ENCODE data around the gene PRPF6. TPM values are rescaled to one million over a fixed set of nuclear protein-coding genes. Genes with fewer than 3 reads are reported as not detected.

Gene PRPF6
- total and polyA plus RNA-seq, 9 donors = 46.5 to 84.9 (median 69.7) TPM

DNA sequence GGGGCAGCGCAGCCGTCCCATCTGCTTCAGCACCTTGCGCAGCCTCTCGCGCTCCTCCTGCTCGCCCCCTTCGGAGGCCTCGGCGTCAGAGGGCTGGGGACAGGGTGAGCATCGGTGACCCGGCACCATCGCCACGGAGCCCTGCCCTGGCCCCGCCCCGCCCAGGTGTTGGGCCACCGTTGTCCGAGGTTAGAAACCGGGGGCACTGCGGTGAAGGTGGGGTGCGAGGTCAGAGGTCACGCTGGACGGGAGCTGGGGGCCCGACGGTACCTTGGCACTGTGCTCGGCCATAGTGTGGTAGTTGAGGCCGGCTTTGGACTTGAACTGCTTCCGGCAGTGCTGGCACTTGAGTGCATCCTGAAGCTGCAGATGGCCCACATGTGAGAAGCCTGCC, 17.6 kb upstream of the PRPF6 start:
- H3K9me3 ChIP-seq = no peaks in the 10 kb centered on the region
- no peak overlapping the region for H3K4me3 ChIP-seq
- TF ChIP-seq EP300 (IDR thresholded peaks at IDR 0.05) (no peak), POLR2A (IDR thresholded peaks at IDR 0.05) (no peak)
- TF ChIP-seq, protein P1, sequence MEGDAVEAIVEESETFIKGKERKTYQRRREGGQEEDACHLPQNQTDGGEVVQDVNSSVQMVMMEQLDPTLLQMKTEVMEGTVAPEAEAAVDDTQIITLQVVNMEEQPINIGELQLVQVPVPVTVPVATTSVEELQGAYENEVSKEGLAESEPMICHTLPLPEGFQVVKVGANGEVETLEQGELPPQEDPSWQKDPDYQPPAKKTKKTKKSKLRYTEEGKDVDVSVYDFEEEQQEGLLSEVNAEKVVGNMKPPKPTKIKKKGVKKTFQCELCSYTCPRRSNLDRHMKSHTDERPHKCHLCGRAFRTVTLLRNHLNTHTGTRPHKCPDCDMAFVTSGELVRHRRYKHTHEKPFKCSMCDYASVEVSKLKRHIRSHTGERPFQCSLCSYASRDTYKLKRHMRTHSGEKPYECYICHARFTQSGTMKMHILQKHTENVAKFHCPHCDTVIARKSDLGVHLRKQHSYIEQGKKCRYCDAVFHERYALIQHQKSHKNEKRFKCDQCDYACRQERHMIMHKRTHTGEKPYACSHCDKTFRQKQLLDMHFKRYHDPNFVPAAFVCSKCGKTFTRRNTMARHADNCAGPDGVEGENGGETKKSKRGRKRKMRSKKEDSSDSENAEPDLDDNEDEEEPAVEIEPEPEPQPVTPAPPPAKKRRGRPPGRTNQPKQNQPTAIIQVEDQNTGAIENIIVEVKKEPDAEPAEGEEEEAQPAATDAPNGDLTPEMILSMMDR (IDR thresholded peaks at IDR 0.05) = no peak
- intact Hi-C loops (cut with DNase I) = no loop called here
- no peaks in the 10 kb centered on the region for H3K36me3 ChIP-seq
- no peak overlapping the region for H3K27ac ChIP-seq
- H3K4me1 ChIP-seq (ENCODE audit: insufficient read depth) = peaks cover 2% of the 10 kb centered on the region
- WGBS, 3 donors = 80 to 91% (median 85%) methylated on average over 23 to 27 of the region's 27 CpGs
- H3K27me3 ChIP-seq = no peaks in the 10 kb centered on the region
- peak in 2 of 5 donors; percentile 30 to 47 for DNase-seq

DNA sequence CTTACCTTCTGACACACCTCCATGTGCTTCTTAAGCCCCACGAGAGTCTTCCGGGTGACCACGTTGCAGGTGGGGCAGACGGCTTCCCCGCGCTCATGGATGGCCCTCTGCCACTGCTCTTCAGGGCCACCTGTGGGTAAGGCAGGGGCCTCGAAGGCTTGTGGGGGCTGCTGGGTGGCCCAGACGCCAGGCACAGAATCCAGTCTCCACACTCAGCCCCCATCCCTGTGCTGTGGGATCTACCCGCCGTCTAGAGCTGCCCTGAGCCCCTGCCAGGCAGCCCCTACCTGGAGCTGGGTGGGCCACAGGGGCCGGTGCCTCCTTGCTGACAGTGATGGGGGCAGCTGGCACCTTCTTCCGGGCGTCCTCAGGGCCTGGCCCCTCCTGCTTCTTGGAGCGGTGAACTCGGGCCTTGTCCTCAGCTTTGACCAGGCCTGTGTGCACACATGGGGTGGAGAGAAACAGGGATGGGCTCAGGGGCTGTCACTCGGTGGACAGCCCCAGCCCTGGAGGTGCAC, 17.1 kb upstream of the PRPF6 start:
- peak in 2 of 5 donors; percentile 12 to 25 for DNase-seq
- WGBS, 3 donors = 85 to 93% (median 87%) methylated on average over 16 of the region's 16 CpGs
- TF ChIP-seq POLR2A (IDR thresholded peaks at IDR 0.05) (no peak), EP300 (IDR thresholded peaks at IDR 0.05) (no peak)
- TF ChIP-seq, protein P1 (IDR thresholded peaks at IDR 0.05) = no peak
- Histone ChIP-seq H3K27ac (no peak overlapping the region), H3K4me3 (no peak overlapping the region), H3K9me3 (no peaks in the 10 kb centered on the region), H3K27me3 (no peaks in the 10 kb centered on the region), H3K4me1 (ENCODE audit: insufficient read depth) (peaks cover 6% of the 10 kb centered on the region), H3K36me3 (no peaks in the 10 kb centered on the region)
- intact Hi-C loops (cut with DNase I) = no loop called here

DNA sequence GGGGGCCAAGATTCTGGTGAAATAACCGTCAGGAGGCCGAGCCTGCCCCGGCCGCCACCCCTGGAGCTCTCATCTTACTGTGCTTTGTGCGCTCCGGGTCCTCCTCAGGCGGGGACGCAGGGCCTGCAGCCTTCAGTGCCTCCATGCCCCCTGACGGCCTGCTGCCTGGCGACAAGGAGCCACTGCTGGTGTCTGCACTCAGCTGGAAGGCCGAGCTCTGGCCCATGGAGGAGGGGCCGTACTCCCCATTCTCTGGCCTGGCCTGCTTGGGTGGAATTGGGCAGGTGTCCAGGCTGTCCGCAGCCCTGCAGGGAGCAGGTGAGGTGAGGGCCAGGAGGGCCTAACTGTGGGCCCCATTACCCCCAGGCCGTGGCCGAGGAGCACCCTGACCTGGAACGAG, 16.5 kb upstream of the PRPF6 start:
- H3K4me1 ChIP-seq (ENCODE audit: insufficient read depth) = peaks cover 6% of the 10 kb centered on the region
- no peak overlapping the region for H3K27ac ChIP-seq
- H3K27me3 ChIP-seq = no peaks in the 10 kb centered on the region
- WGBS, 3 donors = 88 to 92% (median 91%) methylated on average over 10 to 16 of the region's 16 CpGs
- intact Hi-C loops (cut with DNase I) = no loop called here
- TF ChIP-seq POLR2A (IDR thresholded peaks at IDR 0.05) = no peak
- no peak for TF ChIP-seq EP300 (IDR thresholded peaks at IDR 0.05)
- TF ChIP-seq, protein P1 (IDR thresholded peaks at IDR 0.05) = no peak
- no peaks in the 10 kb centered on the region for H3K9me3 ChIP-seq
- no peak overlapping the region for H3K4me3 ChIP-seq
- peak in 4 of 5 donors; percentile 14 to 41 (median 28) for DNase-seq
- no peaks in the 10 kb centered on the region for H3K36me3 ChIP-seq

DNA sequence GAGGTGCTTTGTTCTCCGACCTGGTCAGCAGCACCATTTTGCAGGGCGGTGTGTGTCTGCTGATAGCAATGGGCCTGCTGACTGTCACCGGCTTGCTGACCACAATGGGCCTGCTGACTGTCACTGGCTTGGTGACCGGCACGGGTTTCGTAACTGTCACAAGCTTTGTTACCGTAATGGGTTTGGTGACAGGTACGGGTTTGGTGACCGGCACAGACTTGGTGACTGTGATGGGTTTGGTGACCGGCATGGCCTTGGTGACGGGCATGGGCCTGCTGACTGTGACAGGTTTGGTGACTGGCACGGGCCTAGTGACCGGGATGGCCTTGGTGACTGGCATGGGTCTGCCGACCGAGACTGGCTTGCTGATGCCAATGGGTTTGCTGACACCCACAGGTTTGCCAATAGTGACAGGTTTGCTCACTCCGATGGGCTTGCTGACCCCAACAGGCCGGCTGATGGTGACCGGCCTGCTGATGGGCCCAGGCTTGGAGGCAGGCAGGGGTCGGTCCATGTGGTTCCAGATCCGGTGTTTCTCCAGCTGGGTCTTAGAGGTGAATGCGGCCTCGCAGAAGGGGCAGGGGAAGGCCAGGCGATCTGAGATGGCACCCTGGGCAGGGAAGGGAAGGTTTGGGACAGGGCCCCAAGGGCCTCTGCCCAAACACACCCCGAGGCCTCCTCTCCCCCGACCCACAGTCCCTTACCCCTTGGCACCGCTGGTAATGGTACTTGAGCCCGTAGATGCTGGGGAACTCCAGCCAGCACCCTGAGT, 14.6 kb upstream of the PRPF6 start:
- Histone ChIP-seq H3K36me3 (no peaks in the 10 kb centered on the region), H3K27me3 (no peaks in the 10 kb centered on the region), H3K4me3 (no peak overlapping the region), H3K4me1 (ENCODE audit: insufficient read depth) (peaks cover 11% of the 10 kb centered on the region), H3K9me3 (no peaks in the 10 kb centered on the region), H3K27ac (no peak overlapping the region)
- DNase-seq = peak in 2 of 5 donors; percentile 13 to 22
- WGBS, 3 donors = 90 to 97% (median 94%) methylated on average over 20 to 27 of the region's 27 CpGs
- TF ChIP-seq EP300 (IDR thresholded peaks at IDR 0.05) = no peak
- TF ChIP-seq, protein P1 (IDR thresholded peaks at IDR 0.05) = no peak
- TF ChIP-seq POLR2A (IDR thresholded peaks at IDR 0.05) = no peak
- intact Hi-C loops (cut with DNase I) = no loop called here
